Inflammatory macrophage treated with lipopolysaccharide for 1 hour (primary cell): ENCODE data around the gene HNRNPUL1.
"Not testable (repeated sequence)": the region's sequence is repeated elsewhere in the genome, so short reads cannot be mapped to it uniquely, and the experiment has no call there.

Experiments used
- DNase-seq, 2 donors: peaks; one replicate each; pipeline ENCODE4 v3.0.0-alpha.2; 2020 to 2022

Gene HNRNPUL1

GRCh38 chr19:41327576-41328156 is 63.5 kb downstream of the HNRNPUL1 start:
- peak; percentile 74 to 88 for DNase-seq

- no peak for DNase-seq
Observed at GRCh38 chr19:41328157-41328841, 64.1 kb downstream of the HNRNPUL1 start.

DNA sequence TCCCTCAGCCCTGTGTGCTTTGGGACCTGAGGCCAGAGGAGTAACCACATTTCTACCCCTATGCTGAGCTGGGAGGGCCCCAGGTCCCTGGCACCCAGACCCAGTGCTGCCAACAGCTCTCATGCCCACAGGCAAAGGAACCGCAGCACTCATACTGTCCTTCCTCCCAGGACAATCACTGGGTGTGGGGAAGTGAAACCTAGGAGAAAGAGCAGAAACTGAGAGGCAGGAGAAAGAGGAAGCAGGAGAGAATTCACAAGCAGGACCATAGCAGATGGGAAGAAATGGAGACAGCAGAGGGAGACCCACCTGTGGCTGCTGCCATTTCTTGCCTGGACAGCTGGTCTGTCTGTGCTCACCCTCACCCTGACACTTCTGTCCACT is 64.7 kb downstream of the HNRNPUL1 start:
- DNase-seq, result peak; percentile 80 to 83

GRCh38 chr19:41330481-41330880 is 66.3 kb downstream of the HNRNPUL1 start:
- DNase-seq, result no peak

DNA sequence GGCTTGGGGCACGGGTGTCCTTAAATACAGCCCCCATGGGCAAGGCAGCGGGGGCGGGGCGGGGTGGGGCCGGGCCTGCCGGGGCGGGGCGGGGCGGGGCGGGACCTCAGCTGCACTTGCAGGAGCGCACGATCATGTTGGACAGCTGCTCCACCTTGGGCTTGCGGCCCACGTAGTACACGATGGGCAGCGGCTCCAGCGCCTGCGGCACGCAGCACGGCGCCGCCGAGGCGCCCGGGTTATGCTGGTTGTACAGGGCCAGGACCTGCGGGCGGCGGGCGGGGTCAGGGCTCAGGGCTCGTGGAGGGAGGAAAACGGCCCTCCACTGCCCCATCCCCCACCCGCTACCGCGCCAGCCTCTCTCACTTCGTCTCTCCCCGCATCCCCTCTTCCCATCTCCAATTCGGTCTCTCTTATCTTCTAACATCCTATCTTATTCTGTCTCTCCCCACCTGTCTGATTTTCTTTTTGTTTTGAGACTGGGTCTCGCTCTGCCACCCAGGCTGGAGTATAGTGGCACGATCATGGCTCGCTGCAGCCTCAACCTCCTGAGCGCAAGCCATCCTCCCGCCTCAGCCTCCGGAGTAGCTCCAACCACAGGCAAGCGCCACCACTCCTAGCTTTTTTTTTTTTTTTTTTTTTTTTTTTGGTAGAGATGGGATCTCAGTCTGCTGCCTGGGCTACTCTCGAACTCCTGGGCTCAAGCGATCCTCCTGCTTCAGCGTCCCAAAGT is 66.9 kb downstream of the HNRNPUL1 start:
- no peak for DNase-seq

- no peak for DNase-seq
Observed at GRCh38 chr19:41332000-41332399, 67.8 kb downstream of the HNRNPUL1 start.

DNA sequence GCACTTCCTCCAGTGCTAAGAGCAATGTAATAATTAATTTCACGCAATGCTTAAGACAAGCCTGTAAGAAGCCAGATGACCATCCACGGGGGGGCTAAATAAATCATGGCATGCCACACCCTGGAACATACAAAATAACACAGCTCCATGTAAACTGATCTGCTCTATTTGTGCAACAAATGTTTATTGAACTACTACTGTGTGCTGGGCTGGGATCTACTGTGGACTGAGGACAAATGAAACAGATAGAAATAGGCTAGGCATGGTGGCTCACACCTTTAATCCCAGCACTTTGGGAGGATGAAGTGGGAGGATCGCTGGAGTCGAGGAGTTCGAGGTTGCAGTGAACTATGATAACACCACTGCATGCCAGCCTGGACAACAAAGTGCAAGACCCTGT is 68.3 kb downstream of the HNRNPUL1 start:
- DNase-seq, result no peak

DNA sequence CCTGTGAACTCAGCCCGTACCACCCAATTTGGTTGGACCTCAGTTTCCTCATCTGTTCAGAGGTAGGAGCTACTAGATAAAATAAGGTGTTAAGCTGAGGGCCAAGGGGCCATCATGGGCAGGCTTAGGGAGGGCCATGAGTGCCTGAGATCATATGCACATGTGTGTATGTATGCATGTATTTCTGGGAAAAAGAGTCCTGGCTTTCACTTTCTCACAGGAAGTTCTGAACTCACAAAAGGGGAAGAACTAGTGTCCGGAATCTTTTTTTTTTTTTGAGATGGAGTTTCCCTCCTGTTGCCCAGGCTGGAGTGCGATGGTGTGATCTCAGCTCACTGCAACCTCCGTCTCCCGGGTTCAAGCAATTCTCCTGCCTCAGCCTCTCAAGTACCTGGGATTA is 70.6 kb downstream of the HNRNPUL1 start:
- DNase-seq, result peak; percentile 84 to 95

DNA sequence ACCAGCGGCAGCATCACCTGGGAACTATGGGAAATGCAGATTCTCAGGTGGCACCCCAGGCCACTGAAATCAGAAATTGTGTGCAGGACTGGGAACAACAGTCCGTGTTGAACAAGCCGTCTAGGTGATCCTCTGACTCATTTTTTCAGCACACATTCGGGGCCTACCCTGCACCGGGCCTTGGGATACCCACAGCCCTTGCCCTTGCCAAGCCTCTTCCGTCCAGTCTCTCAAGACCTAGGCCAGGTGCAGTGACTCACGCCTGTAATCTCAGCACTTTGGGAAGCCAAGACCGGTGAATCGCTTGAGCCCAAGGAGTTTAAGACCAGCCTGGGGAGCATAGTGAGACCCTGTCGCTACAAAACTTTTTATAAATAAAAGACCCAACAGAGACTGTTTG is 71.3 kb downstream of the HNRNPUL1 start:
- no peak for DNase-seq

DNA sequence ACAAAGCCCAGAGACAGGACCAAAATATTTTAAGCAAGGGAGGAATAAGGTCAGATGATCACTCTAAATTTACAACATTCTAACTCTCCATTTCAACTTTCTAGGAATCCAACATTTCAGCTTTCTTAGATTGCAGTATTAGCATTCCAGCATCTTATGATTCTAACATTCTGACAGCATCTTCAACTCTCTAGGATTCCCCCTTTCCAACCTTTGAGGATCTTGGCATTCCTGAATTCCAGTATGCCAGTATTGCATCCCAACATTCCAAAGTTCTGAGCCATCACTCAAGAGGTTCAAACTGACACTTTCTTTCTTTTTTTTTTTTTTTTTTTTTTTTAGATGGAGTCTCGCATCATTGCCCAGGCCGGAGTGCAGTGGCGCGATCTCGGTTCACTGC is 75.8 kb downstream of the HNRNPUL1 start:
- no peak for DNase-seq

DNA sequence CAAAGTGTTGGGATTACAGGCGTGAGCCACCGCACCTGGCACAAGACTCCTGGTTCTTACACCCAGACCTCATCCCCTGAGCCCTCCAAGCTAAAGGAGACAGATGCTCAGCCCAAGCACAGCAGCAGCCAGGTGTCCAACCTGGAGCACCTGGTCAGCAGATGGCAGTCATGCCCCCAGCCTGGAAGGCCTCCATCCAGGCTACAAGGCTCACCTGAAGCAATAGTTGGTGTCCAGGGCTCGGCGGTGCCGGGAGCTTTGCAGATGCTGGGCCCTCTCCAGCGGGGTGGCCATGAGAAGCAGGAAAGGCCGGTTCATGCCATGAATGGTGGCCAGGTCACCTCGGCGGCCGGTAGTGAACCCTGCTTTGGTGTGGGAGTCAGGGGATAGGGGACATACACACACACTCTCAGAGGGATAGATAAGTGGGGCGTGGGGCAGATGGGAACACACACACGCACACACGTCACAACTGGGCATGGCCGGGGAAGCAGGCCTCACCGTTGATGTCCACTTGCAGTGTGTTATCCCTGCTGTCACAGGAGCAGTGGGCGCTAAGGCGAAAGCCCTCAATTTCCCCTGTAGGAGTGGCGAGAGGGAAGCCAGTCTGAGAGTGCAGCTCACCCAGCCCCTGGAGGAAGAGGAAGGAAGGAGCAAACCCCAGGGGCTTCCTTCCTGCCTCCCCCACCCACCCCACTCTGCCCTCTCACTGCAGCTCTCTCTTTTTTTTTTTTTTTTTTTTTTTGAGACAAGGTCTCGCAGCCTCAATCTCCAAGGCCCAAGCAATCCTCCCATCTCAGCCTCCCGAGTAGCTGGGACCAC is 77.7 kb downstream of the HNRNPUL1 start:
- peak in 1 of 2 donors; percentile 56 for DNase-seq

DNA sequence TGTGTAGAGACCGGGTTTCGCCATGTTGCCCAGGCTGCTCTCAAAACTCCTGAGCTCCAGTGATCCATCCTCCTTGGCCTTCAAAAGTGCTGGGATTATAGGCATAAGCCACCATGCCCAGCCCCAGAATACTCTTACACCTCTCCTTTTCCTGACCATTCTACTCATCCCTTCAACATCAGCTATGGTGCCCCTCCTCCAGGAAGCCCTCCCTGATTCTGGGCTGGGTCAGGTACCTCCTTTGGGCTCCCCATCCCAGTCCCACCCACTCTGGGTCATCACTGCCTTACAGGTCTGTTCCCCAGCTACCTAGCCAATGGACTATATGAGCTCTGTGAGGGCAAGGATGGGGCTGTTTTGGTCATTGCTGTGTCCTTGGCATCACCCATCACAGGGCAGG is 80.0 kb downstream of the HNRNPUL1 start:
- no peak for DNase-seq

DNA sequence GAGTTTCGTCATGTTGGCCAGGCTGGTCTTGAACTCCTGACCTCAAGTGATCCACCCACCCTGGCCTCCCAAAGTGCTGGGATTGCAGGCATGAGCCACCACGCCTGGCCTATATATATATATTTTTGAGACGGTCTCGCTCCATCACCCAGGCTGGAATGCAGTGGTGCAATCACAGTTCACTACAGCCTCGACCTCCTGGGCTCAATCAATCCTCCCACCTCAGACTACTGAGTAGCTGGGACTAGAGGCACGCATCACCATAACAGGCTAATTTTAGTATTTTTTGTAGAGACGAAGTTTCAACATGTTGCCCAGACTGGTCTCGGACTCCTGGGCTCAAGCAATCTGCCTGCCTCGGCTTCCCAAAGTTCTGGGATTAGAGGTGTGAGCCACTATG is 82.7 kb downstream of the HNRNPUL1 start:
- DNase-seq, result not testable (repeated sequence)

DNA sequence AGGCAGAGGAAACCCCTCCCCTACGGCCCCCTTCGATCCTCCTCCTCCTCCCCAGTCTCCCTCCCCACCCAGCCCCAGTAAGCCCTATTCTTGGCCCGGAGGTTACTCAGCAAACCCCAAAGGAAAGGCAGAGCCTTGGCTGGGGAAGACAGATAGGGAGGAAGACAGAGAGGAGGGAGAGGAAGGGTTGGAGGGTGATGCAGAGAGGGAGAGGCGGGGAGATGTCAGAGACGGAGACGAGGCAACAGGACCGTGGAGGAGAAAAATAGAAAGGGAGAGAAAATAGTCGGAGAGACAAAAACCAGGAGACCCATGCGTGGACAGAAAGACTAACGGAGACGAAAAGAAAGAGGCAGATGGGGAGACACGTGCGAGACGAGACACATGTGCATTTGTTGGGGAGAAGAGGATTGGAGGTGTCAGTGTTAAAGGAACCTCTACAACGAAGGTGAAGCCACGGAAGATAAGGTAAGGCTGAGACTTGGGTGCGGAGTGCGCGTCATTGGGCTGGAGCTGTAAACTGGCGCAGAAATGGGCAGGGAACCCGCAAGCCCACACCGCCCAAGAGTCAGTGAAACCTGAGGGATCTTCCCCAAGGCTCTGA is 86.7 kb downstream of the HNRNPUL1 start:
- no peak for DNase-seq

DNA sequence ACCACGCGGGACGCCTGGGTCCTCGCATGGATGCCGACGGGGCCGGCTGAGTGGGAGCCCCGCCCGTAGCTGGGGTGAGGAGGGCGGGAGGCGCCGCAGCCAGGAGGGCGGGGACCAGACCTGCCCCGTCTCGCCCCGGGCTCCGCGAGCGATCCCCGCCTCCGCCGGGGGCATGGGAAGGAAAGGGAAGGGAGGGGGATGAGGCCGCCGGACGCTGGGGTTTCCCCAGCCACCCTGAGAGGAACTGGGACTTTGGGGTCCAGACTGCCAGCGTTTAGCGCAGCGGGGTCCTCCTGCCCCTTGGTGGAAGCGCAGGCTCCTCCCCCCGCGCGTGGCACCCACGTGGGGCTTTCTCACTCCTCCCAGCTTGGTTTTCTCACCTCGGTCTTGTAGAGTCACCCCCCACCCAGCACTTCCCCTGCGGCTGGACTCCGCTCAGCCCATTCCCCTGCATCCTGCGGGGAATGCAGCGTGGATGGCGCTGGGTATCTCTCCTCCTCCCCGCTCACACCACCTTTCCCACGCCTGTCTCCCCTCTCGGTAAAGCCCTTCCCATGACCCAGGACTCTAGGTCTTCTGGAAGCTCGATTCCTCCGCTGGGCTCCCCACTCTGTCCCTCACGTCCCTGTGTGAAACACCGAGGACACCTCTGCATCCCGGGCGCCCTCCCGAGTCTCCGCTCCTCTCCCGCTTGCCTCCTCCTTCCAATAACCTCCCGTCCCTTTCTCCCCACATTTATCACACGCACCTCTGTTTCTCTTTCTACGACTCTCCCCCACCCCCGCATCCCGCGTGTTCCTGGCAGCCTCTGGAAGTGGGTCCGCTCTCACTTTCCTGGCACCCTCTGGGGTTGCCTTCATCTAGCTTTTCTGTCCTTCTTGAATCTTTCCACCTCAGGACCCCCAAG is 87.4 kb downstream of the HNRNPUL1 start:
- DNase-seq, result peak; percentile 67 to 80

- DNase-seq, result no peak
Observed at GRCh38 chr19:41352279-41352608, 88.1 kb downstream of the HNRNPUL1 start.

GRCh38 chr19:41352609-41353465 is 88.7 kb downstream of the HNRNPUL1 start:
- peak; percentile 63 to 74 for DNase-seq

DNA sequence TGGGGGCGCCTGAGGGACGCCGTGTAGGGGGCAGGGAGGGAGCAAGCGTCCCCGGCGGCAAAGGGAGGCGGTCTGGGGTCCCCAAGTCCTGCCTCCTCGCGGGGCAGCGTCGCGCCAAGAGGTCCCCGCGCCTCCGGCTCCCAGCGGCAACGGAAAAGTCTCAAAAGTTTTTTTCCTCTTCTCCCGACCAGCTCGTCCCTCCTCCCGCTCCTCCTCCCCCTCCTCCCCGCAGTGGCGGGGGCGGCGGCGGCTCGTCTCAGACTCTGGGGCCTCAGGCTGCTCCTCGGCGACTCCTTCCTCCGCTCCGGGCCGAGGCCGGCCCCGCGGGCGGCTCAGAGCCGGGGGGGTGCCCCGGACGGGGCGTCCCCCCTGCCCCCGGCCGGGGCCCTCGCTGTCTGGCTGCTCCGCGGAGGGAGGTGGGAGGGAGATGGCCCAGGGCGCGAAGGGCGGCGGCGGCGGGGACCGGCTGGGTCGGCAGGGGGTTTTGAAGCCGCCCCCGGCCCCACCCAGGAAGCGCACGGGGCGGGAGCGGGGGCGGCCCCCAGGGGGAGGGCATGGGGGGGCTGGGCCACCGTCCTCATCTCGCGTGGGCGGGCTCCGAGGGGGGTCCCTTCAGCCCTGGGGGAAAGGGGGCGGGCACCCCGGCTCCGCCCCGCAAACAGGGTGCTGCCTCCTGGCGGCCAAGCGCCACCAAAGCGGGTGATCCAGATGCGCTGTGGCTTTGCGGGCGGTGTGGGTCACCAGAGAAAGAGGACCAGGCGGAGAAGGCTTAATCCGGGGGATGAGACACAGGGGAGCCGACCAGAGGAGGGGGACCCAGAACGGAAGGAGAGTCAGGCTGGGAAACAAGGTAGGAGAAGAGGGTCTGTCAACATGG is 89.5 kb downstream of the HNRNPUL1 start, which contains the start of gene TGFB1:
TGFB1 (minus strand) TSS at position 457 of the 877 bp plus-strand sequence. CDS start 878 bp downstream, outside the sequence.
- DNase-seq, result peak; percentile 81 to 92

DNA sequence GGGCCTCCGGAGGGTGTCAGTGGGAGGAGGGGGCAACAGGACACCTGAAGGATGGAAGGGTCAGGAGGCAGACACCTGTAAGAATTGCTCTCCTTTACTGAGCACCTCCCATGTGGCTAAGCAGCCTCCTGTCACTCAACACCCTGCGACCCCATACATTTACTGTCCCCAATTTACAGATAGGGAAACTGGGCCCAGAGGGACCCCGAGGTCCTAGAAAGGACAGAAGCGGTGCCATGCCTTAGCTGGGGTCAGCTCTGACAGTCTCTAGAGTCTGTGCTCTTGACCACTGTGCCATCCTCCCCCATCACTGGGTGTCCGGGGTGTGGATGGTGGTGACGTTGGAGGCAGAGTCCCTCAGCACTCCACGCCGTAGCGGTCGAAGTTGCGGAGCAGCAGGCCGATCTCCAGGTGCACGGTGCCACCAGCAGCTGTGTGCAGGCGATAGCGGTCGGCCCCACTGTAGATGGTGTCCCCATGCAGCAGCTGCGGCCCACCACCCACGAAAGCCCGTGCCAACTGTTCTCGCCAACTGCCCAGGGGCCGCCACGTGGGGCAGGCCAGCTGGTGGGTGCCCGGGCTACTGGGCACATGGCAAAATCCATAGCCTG is 90.3 kb downstream of the HNRNPUL1 start:
- no peak for DNase-seq
